ENCODE measurements around the gene NPPB. TPM values are rescaled to one million over a fixed set of nuclear protein-coding genes. Genes with fewer than 3 reads are reported as not detected.

Gene NPPB
- total and polyA plus RNA-seq, 9 of the 15 experiments (the other 6 are each of a cell fraction or from before 2014, with no cell fraction given): not detected

GRCh38 chr1:11880911-11881748, 22.4 kb upstream of the NPPB start (continued):
- TF ChIP-seq ZNF764 (CRISPR knock-in tag; IDR thresholded peaks at IDR 0.05; ENCODE audit: low read depth) (no peak), POLR2B (IDR thresholded peaks at IDR 0.05; ENCODE audit: low read depth, partially characterized antibody) (no peak), FOXK1 (CRISPR knock-in tag; IDR thresholded peaks at IDR 0.05; ENCODE audit: borderline replicate concordance) (no peak), CHD1 (IDR thresholded peaks at IDR 0.05; ENCODE audit: low read length) (no peak), CBFB (CRISPR knock-in tag; IDR thresholded peaks at IDR 0.05) (no peak), ZBTB43 (CRISPR knock-in tag; IDR thresholded peaks at IDR 0.05) (no peak), XRCC4 (IDR thresholded peaks at IDR 0.05; ENCODE audit: extremely low read depth, insufficient read depth, insufficient read length) (no peak), XRCC5 (IDR thresholded peaks at IDR 0.05; ENCODE audit: low read depth, low read length) (no peak), PRDM10 (IDR thresholded peaks at IDR 0.05; ENCODE audit: partially characterized antibody) (no peak)
- TF ChIP-seq, protein P1, sequence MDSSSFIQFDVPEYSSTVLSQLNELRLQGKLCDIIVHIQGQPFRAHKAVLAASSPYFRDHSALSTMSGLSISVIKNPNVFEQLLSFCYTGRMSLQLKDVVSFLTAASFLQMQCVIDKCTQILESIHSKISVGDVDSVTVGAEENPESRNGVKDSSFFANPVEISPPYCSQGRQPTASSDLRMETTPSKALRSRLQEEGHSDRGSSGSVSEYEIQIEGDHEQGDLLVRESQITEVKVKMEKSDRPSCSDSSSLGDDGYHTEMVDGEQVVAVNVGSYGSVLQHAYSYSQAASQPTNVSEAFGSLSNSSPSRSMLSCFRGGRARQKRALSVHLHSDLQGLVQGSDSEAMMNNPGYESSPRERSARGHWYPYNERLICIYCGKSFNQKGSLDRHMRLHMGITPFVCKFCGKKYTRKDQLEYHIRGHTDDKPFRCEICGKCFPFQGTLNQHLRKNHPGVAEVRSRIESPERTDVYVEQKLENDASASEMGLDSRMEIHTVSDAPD (CRISPR knock-in tag; IDR thresholded peaks at IDR 0.05): peak; percentile 39; the same call in 1 of the 2 replicates
- TF ChIP-seq, protein P2, sequence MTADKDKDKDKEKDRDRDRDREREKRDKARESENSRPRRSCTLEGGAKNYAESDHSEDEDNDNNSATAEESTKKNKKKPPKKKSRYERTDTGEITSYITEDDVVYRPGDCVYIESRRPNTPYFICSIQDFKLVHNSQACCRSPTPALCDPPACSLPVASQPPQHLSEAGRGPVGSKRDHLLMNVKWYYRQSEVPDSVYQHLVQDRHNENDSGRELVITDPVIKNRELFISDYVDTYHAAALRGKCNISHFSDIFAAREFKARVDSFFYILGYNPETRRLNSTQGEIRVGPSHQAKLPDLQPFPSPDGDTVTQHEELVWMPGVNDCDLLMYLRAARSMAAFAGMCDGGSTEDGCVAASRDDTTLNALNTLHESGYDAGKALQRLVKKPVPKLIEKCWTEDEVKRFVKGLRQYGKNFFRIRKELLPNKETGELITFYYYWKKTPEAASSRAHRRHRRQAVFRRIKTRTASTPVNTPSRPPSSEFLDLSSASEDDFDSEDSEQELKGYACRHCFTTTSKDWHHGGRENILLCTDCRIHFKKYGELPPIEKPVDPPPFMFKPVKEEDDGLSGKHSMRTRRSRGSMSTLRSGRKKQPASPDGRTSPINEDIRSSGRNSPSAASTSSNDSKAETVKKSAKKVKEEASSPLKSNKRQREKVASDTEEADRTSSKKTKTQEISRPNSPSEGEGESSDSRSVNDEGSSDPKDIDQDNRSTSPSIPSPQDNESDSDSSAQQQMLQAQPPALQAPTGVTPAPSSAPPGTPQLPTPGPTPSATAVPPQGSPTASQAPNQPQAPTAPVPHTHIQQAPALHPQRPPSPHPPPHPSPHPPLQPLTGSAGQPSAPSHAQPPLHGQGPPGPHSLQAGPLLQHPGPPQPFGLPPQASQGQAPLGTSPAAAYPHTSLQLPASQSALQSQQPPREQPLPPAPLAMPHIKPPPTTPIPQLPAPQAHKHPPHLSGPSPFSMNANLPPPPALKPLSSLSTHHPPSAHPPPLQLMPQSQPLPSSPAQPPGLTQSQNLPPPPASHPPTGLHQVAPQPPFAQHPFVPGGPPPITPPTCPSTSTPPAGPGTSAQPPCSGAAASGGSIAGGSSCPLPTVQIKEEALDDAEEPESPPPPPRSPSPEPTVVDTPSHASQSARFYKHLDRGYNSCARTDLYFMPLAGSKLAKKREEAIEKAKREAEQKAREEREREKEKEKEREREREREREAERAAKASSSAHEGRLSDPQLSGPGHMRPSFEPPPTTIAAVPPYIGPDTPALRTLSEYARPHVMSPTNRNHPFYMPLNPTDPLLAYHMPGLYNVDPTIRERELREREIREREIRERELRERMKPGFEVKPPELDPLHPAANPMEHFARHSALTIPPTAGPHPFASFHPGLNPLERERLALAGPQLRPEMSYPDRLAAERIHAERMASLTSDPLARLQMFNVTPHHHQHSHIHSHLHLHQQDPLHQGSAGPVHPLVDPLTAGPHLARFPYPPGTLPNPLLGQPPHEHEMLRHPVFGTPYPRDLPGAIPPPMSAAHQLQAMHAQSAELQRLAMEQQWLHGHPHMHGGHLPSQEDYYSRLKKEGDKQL (CRISPR knock-in tag; IDR thresholded peaks at IDR 0.05; ENCODE audit: borderline replicate concordance): no peak

Measured in K562 (cell line).